GM11168 (cell line): ENCODE data around the gene PTPN5.

ENCODE experiments used
- in situ Hi-C: fragments of 300-500 bp; cut with MboI; formaldehyde crosslinking; loops from one replicate; pipeline ENCODE4 v1.12.0; 2022; ENCODE audit warnings: low sequenced_read_pairs; ENCODE audit not compliant: unreplicated experiment

The PTPN5 gene

DNA sequence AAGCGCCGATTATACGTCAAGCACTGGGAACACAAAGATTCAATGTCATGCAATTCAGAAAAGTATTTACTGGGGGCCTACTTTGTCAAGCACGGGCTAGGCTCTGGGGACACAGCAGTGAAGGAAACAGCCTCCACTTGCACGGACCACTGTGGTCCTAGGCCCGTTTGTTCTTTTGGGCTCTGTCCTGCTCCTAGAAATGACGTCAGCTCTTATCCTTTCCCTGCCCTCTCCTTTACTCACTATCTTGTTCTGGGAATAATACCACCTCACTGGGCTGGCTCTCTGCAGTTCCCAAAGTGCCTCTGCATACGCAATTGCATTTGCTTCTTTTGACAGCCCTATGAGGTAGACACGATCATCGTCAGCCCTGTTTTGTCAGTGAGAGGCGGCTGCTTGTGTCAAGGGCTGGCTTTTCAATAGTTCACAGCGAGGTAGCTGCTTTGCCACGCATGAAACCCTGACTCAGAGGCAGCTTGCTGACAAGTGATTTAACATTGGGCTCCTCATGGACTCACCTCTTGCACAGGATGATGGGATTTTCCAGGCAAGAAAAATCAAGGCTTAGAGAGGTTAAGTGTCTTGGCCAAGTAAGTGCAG, 42.7 kb downstream of the PTPN5 start:
- in situ Hi-C loops, result no loop called here

GRCh38 chr11:18745251-18745650, 46.3 kb downstream of the PTPN5 start:
- in situ Hi-C loops, result no loop called here

DNA sequence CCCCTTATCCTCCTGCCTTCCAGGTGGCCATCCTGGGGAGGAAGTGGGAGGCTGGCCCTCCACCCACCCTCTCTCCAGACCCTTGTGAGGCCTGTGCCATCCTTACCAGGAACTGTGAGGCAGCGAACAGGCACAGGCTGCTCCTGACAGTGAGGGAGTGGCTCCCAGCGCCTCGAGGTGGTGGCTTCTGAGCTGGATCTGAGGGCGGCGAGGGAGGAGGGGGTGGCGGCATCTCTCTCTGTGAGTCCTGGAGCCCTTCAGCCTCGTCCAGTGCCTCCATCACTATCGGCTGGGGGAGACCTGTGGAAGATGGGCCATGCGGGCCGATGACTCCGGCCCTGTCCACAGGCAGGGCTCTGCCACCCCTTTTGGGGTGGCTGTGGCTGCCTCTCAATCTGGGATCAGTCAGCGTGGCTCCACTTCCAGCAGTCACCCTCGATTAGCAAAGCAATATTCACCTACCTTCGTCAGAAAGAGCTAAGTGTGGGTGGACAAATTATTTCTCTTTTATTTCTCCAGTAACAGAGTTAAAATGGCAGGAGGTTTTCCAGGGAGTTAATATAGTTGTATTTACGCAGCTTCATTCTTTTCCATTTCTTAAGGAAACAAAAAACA, 47.6 kb downstream of the PTPN5 start:
- in situ Hi-C loops, result no loop called here

- in situ Hi-C loops, result no loop called here
These were observed 48.2 kb downstream of the PTPN5 start for GRCh38 chr11:18743365-18743764.

DNA sequence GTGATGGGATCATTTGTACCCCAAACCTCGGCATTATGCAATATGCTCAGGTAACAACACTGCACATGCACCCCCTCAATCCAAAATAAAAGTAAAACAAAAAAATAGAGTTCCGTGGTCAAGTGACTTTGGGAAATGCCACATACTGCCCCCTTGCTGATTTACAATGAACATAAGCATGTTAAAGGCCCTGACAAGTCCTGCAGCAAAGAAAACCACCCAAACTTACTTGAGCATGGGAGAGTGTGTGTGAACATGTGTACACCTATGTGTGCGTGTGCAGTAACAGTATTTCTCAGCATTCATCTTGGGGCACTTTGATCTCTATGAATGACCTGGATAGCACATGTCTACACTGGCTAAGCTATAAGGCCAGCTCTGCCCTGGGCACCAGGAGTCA, 49.8 kb downstream of the PTPN5 start:
- in situ Hi-C loops, result no loop called here

GRCh38 chr11:18739685-18740084, 51.9 kb downstream of the PTPN5 start:
- in situ Hi-C loops, result no loop called here

DNA sequence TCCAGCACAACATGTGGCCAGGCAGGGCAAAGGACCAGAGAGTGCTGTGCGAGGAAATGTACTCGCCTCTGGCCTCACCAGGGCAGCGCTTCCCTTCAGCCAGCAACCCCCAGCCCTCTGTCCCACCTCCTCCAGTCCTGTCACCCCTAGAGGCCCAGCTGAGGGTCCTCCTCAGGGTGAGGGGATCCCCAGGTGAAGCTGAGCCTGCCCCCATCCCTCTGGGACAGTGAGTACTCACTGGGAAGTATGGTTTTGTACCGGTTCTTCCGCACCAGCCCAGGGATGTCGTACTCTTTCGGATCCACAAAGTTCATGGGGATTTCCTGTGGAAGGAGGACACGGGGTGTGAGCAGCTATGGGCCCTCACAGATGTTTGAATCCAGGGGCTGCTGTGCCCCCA, 54.0 kb downstream of the PTPN5 start:
- in situ Hi-C loops, result no loop called here

GRCh38 chr11:18736590-18737148, 54.9 kb downstream of the PTPN5 start:
- in situ Hi-C loops, result no loop called here

DNA sequence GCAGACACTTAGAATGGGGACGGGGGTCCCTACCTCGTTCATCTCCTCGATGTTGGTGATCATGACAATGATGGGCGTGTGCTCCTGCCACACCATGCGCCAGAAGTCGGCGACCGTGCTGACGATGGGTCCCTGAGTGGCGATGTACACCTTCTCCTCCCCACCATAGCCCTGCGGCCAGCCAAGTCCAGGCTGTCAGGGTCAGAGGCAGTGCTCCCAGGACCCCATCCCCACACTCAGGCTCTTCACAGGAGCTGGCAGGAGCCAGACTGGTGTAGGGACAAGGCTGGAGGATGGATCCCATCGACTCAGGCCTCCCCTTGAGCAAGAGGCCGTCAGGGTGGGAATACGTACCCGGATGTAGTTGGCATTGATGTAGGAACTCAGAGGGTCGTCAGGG, 58.4 kb downstream of the PTPN5 start:
- in situ Hi-C loops, result no loop called here

DNA sequence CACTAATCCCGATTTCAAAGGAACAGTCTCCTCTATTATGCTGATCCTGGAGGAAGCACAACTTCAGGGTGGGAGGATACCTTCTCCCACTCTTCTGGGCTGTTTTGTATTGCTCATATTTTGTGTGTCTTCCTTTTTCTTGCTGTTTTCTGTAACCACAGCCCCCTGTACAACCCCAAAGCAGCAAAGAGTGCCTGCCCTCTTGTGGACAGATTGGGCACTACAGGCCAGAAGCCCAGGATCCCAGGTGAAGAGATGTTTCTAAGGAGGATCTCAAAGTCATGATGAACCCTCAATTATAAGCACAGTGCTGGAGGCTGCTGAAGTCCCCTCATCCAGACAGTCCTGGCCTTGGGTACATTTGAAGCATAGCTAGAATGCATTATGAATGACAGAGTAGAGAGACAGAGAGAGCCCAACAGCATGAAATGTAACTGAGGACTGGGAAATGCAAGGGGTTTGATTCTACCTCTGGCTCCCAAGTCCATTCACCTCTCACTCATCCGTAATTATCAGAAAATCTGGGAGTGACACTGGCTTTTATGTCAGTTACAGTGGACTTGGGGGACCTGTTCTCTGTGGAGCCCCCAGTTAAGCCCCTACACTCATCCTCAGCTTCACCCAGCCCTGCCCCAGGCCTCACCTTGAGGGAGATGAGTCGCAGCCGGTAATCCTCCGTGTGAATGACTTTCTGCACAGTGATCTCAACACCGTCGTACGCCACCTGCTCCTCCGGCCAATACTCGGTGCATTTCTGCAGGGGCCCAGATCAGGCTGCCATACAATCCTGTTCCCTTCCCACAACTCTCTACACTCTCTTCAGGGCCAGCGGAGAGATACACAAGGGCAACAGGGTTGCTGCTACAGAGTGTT, 59.4 kb downstream of the PTPN5 start:
- in situ Hi-C loops, result no loop called here

- in situ Hi-C loops, result no loop called here
These were observed 60.2 kb downstream of the PTPN5 start for GRCh38 chr11:18731441-18731840.

DNA sequence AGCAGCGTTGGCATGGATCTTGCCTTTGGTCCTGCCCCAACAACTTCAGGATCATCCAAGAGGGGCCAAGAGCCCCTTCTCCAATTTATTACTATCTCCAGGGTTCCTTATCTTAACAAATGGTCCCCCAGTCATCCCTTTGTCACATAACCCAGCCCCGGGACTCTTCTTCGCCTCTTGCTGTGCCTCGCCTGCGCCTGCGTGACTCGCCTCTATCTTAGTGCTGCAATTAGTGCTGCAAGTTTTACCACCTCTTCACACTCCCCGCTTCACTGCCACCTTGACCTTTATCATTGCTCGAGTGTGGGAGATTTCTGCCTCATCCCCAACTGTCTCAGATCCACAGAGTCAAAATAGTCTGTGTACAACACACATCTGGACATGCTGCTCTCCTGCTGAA, 61.6 kb downstream of the PTPN5 start:
- in situ Hi-C loops, result no loop called here

DNA sequence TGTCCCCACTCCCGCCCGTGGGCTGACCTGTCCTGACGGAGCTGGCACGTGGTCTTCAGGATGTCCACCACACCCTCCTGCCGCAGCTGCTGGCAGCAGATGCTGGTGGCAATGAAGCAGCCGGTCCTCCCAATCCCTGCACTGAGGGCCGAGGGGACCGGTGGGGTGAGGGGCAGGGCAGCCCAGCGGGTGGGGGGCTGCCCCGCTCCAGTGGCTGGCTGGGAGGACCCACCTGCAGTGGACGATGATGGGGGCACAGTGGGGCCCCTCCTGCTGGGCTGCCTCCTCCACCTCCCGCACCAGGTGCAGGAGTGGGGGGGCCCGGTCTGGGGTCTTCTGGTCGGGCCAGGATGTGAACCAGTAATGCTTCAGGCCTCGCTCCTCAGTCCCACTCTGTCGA, 62.2 kb downstream of the PTPN5 start:
- in situ Hi-C loops, result no loop called here

DNA sequence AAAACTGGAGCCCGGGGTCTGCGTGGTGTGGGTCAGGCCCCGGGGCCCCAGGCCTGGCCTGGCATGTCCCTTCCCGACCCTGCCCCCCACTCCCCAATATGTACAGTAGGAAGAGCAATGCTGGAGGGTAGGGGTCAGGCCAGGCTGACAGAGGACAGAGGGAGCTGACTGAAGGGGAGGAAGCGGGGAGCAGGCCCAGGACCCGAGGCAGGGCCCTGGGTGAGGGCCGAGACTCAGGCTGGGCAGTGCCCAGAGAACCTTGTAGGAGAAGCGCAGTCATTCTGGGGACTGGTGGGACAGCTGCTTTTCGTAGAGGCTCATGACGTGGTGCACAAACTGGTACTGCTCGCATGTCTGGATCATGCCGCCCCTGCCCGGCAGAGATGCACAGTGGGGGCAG, 62.9 kb downstream of the PTPN5 start:
- in situ Hi-C loops, result no loop called here

- in situ Hi-C loops, result no loop called here
These were observed 63.9 kb downstream of the PTPN5 start for GRCh38 chr11:18727479-18728236.

DNA sequence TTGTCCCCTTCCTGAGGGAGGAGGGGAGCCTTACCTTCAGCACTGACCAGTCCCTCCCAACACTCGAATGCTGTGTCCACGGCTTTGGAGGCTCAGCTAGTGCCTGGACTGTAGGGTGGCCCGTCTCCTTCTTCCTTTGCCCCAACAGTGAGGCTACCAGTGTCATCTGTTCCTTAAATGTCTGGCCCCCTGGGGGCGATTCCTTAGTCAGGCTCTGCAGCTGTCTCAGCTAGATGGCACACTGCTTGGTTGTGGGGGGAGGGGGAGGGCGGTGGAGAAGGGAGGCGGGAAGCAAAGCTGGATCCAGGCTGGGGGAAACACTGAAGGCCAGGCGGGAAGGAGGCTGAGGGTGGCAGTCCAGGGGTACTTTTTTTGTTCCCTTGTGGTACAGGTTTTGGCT, 65.6 kb downstream of the PTPN5 start, which contains the start of gene IGSF22:
IGSF22 (minus strand) TSS at position 149 of the 400 bp plus-strand sequence. CDS start 1,952 bp downstream, outside the sequence.
- in situ Hi-C loops, result no loop called here

GRCh38 chr11:18723991-18724390, 67.6 kb downstream of the PTPN5 start:
- in situ Hi-C loops, result no loop called here

DNA sequence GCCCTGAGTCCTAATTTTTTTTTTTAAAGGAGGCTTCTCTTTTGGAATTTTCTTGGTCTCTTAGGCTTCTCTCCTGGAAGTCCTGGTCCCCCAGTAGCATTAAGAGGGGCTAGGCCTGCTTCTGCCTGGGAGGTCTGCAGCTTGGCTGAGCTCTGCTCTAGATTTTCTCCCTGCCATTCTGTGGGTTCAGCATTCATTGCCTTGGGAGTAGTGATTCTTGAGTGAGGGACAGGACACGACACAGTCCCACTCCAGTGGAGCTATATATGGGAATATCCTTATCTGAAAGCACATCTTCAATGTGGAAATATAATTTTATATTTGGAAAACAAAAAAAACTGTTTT, 69.3 kb downstream of the PTPN5 start:
- in situ Hi-C loops, result no loop called here

- in situ Hi-C loops, result no loop called here
These were observed 69.9 kb downstream of the PTPN5 start for GRCh38 chr11:18721561-18722292.
